SK-N-SH (cell line): ENCODE measurements around the gene ZRANB2. TPM values are rescaled to one million over a fixed set of nuclear protein-coding genes. Genes with fewer than 3 reads are reported as not detected.

Experiments
- CTCF ChIA-PET: fragments of 300-600, 350-600 bp; formaldehyde crosslinking; extraction: SDS; loops from one replicate; lab custom pipeline; 2021; lab: Yijun Ruan, JAX
- POLR2A ChIA-PET: fragments of 350-600 bp; sonication (Branson Sonifier 250); formaldehyde crosslinking; extraction: SDS; loops from one replicate; lab custom pipeline; 2020; ENCODE audit warnings: antibody characterized with exemption, inconsistent platforms; lab: Yijun Ruan, JAX
- DNase-seq: peaks from one replicate; pipeline ENCODE4 v3.0.0; 2012
- H2AFZ ChIP-seq: fragments of 200-600 bp; sonication (generic); 2 replicates; pipeline ENCODE4 v1.8.1; 2016; ENCODE audit warnings: antibody characterized with exemption, mild to moderate bottlenecking, low read depth
- H3F3A ChIP-seq: fragments of 200-600 bp; sonication (generic); replicated peaks from 2 replicates; pipeline ENCODE3; 2016; ENCODE audit warnings: antibody characterized with exemption, mild to moderate bottlenecking; ENCODE audit not compliant: insufficient read depth
- H3K27ac ChIP-seq, 2 experiments: fragments of 200-500 bp in 1 of 2; fragments of 200-600 bp in 1 of 2; sonication (Bioruptor generic) in 1 of 2; sonication (generic), shearing (Covaris generic) in 1 of 2; 2 replicates each; pipeline versions ENCODE4 v1.5.1 to v1.6.1; 2014 to 2016; ENCODE audit warnings: low read depth in 2 of 2, inconsistent platforms in 1 of 2, low read length in 1 of 2, mild to moderate bottlenecking in 1 of 2, mixed read lengths in 1 of 2
- H3K27me3 ChIP-seq: fragments of 200-600 bp; sonication (generic), shearing (Covaris generic); 2 replicates; pipeline ENCODE4 v1.6.1; 2016; ENCODE audit warnings: mixed run types; ENCODE audit not compliant: insufficient read depth
- H3K36me3 ChIP-seq, 2 experiments: fragments of 200-500 bp in 1 of 2; fragments of 200-600 bp in 1 of 2; sonication (Bioruptor generic) in 1 of 2; sonication (generic) in 1 of 2; replicated peaks in 1 of 2; 2 replicates each; pipeline versions ENCODE3 to v1.5.1; 2014 to 2016; ENCODE audit warnings: low read length in 1 of 2, mild to moderate bottlenecking in 1 of 2; ENCODE audit not compliant: insufficient read depth in 2 of 2, control insufficient read depth in 1 of 2
- H3K4me1 ChIP-seq, 2 experiments: fragments of 200-500 bp in 1 of 2; fragments of 200-600 bp in 1 of 2; sonication (Bioruptor generic) in 1 of 2; sonication (generic), shearing (Covaris generic) in 1 of 2; 2 replicates each; pipeline versions ENCODE4 v1.5.1 to v1.6.1; 2014 to 2016; ENCODE audit warnings: low read depth in 1 of 2, low read length in 1 of 2, mixed run types in 1 of 2; ENCODE audit not compliant: insufficient read depth in 2 of 2, control insufficient read depth in 1 of 2
- H3K4me2 ChIP-seq: fragments of 200-600 bp; sonication (generic), shearing (Covaris generic); 2 replicates; pipeline ENCODE4 v1.6.1; 2017; ENCODE audit warnings: mixed run types
- H3K4me3 ChIP-seq, 2 experiments: fragments of 200-500 bp in 1 of 2; fragments of 200-600 bp in 1 of 2; sonication (Bioruptor generic) in 1 of 2; sonication (generic), shearing (Covaris generic) in 1 of 2; 2 replicates each; pipeline versions ENCODE4 v1.5.1 to v1.8.1; 2014 to 2016; ENCODE audit warnings: low read depth in 2 of 2, inconsistent platforms in 1 of 2, low read length in 1 of 2, mild to moderate bottlenecking in 1 of 2, mixed read lengths in 1 of 2, moderate library complexity in 1 of 2
- H3K79me2 ChIP-seq: fragments of 200-600 bp; sonication (generic); 2 replicates; pipeline ENCODE4 v1.8.1; 2017; ENCODE audit warnings: mild to moderate bottlenecking; ENCODE audit not compliant: insufficient read depth
- H3K9ac ChIP-seq: fragments of 200-600 bp; sonication (generic); 2 replicates; pipeline ENCODE4 v1.6.1; 2017; ENCODE audit warnings: mixed run types
- H3K9me2 ChIP-seq: fragments of 200-600 bp; sonication (generic); 2 replicates; pipeline ENCODE4 v1.6.1; 2017; ENCODE audit warnings: mixed run types
- H3K9me3 ChIP-seq: fragments of 200-600 bp; sonication (generic); 2 replicates; pipeline ENCODE4 v1.6.1; 2017; ENCODE audit warnings: mixed run types, mild to moderate bottlenecking, moderate library complexity
- H4K20me1 ChIP-seq: fragments of 200-600 bp; sonication (generic); 2 replicates; pipeline ENCODE4 v1.6.1; 2017; ENCODE audit warnings: mild to moderate bottlenecking, mixed run types; ENCODE audit not compliant: insufficient read depth
- CHD2 ChIP-seq: fragments of 150-350 bp; IDR thresholded peaks from 2 replicates; pipeline ENCODE4 v1.6.1; 2018; ENCODE audit warnings: low read length; ENCODE audit not compliant: partially characterized antibody
- ELF1 ChIP-seq: IDR thresholded peaks from 2 replicates; pipeline ENCODE4 v1.4.0; 2012
- EP300 ChIP-seq, 2 experiments: IDR thresholded peaks; 2 replicates each; pipeline versions ENCODE4 v1.4.0 to v1.6.1; 2012; ENCODE audit warnings: borderline replicate concordance in 1 of 2, low read depth in 1 of 2, low read length in 1 of 2
- EZH2phosphoT487 ChIP-seq: fragments of 200-600 bp; sonication (generic); IDR thresholded peaks from 2 replicates; pipeline ENCODE4 v1.6.1; 2017; ENCODE audit warnings: low read depth, mixed run types, mild to moderate bottlenecking, antibody characterized with exemption, moderate library complexity, borderline replicate concordance
- FOXJ3 ChIP-seq: sonication (generic); formaldehyde crosslinking; IDR thresholded peaks from 2 replicates; pipeline ENCODE4 v1.5.1; 2020; ENCODE audit warnings: mild to moderate bottlenecking, missing genetic modification reagents
- GABPA ChIP-seq: IDR thresholded peaks from 2 replicates; pipeline ENCODE4 v1.4.0; 2012; ENCODE audit warnings: low read depth, mild to moderate bottlenecking
- JUND ChIP-seq: IDR thresholded peaks from 2 replicates; pipeline ENCODE4 v1.4.0; 2012
- MEF2A ChIP-seq: IDR thresholded peaks from 2 replicates; pipeline ENCODE4 v1.4.0; 2012; ENCODE audit warnings: low read depth, borderline replicate concordance
- NFIC ChIP-seq: IDR thresholded peaks from 2 replicates; pipeline ENCODE4 v1.4.0; 2012; ENCODE audit warnings: borderline replicate concordance
- NRF1 ChIP-seq: IDR thresholded peaks from 2 replicates; pipeline ENCODE4 v1.6.1; 2012; ENCODE audit warnings: low read depth, mild to moderate bottlenecking, low read length
- RAD21 ChIP-seq: IDR thresholded peaks from 2 replicates; pipeline ENCODE4 v1.6.1; 2012; ENCODE audit warnings: mild to moderate bottlenecking, low read length
- RCOR1 ChIP-seq: fragments of 150-350 bp; IDR thresholded peaks from 2 replicates; pipeline ENCODE4 v1.6.1; 2017; ENCODE audit warnings: antibody characterized with exemption, low read length
- REST ChIP-seq: IDR thresholded peaks from 2 replicates; pipeline ENCODE4 v1.6.1; 2012; ENCODE audit warnings: mild to moderate bottlenecking, low read depth, low read length, moderate library complexity
- RFX5 ChIP-seq: IDR thresholded peaks from 2 replicates; pipeline ENCODE4 v1.6.1; 2012; ENCODE audit warnings: mild to moderate bottlenecking, improper control_type of control experiment, low read length
- RXRA ChIP-seq: IDR thresholded peaks from 2 replicates; pipeline ENCODE4 v1.4.0; 2012; ENCODE audit warnings: low read depth, mild to moderate bottlenecking, borderline replicate concordance
- SIN3A ChIP-seq: IDR thresholded peaks from 2 replicates; pipeline ENCODE4 v1.6.1; 2012; ENCODE audit warnings: low read depth, mild to moderate bottlenecking, low read length, moderate library complexity, borderline replicate concordance
- TCF12 ChIP-seq: IDR thresholded peaks from 2 replicates; pipeline ENCODE4 v1.4.0; 2012
- TEAD4 ChIP-seq: IDR thresholded peaks from 2 replicates; pipeline ENCODE4 v1.4.0; 2012; ENCODE audit warnings: mild to moderate bottlenecking, borderline replicate concordance; ENCODE audit not compliant: insufficient read depth
- USF2 ChIP-seq: fragments of 150-350 bp; IDR thresholded peaks from 2 replicates; pipeline ENCODE4 v1.6.1; 2017; ENCODE audit warnings: antibody characterized with exemption, low read length, low read depth, borderline replicate concordance
- YY1 ChIP-seq: IDR thresholded peaks from 2 replicates; pipeline ENCODE4 v1.4.0; 2012; ENCODE audit warnings: low read depth, mild to moderate bottlenecking
- WGBS: methylation state at CpG from one replicate; pipeline ENCODE4 v1.1.6; 2017; ENCODE audit warnings: low lambda C conversion rate; 5-methylcytosine and 5-hydroxymethylcytosine counted together
- polyA plus RNA-seq, 3 experiments: library from polyadenylated mRNA; depleted of rRNA; stranded (reverse); fragments of >200 nt; gene quantifications; 2 replicates each; pipeline ENCODE4 v1.2.3, GENCODE V29; 2012
- TF ChIP-seq, protein P1 (sequence below): IDR thresholded peaks from 2 replicates; pipeline ENCODE4; 2012
- TF ChIP-seq, protein P2 (sequence below): IDR thresholded peaks from 2 replicates; pipeline ENCODE4 v1.4.0; 2012; ENCODE audit warnings: low read depth, borderline replicate concordance
- TF ChIP-seq, protein P3 (sequence below): IDR thresholded peaks from 2 replicates; pipeline ENCODE4 v1.4.0; 2012; ENCODE audit warnings: low read depth, borderline replicate concordance

ZRANB2 gene
- 45.2 and 69.2 TPM in 2 replicates for polyA plus RNA-seq (2012; rRNA removed)
- polyA plus RNA-seq (2012; cell fraction: cytosol; rRNA removed), result 34.2 and 45.2 TPM in 2 replicates
- polyA plus RNA-seq (2012; cell fraction: nucleus; rRNA removed), result 85.3 and 249 TPM in 2 replicates

- peaks cover 25 to 35% of the 10 kb centered on the region in 2 experiments for H3K36me3 ChIP-seq
- H3K9me2 ChIP-seq, result no peaks in the 10 kb centered on the region
- H3K9me3 ChIP-seq, result no peaks in the 10 kb centered on the region
- H3F3A ChIP-seq, result no peaks in the 10 kb centered on the region
- peak within 1 kb of the TSS; percentile 88 for H3K4me2 ChIP-seq
- WGBS, result 0% methylated on average over 31 of the region's 33 CpGs
- peaks cover 8 to 13% of the 10 kb centered on the region in 2 experiments; a peak in 3 of 4 replicates for H3K4me1 ChIP-seq
- peak; percentile 81 for DNase-seq
- peaks cover 31% of the 10 kb centered on the region for H4K20me1 ChIP-seq
- ChIA-PET CTCF (interaction anchor here (0.7 to 2.1 kb wide), 12 partner anchors 8 to 871 kb away, joined by 3 to 11 read pairs (median 4); partner anchors contain the start of gene PTGER3), POLR2A (interaction anchor here (1.0 to 1.2 kb wide), 2 partner anchors 35 to 874 kb away, joined by 3 to 4 read pairs; no protein-coding TSS in a partner anchor)
- H2AFZ ChIP-seq, result peak within 1 kb of the TSS; percentile 95
- peak within 1 kb of the TSS; percentile 93 to 96 for H3K4me3 ChIP-seq
- H3K9ac ChIP-seq, result peak within 1 kb of the TSS; percentile 95
- peaks cover 49% of the 10 kb centered on the region for H3K79me2 ChIP-seq
- H3K27me3 ChIP-seq, result no peaks in the 10 kb centered on the region
- peak within 1 kb of the TSS; percentile 86 to 97 for H3K27ac ChIP-seq
- TF ChIP-seq TCF12 (peak; percentile 19; the same call in 1 of the 2 replicates), NFIC (no peak), EZH2phosphoT487 (no peak), SIN3A (peak; percentile 19), GABPA (peak; percentile 86), MEF2A (no peak), RFX5 (peak; percentile 55; the same call in 1 of the 2 replicates), EP300 (IDR thresholded peaks at IDR 0.05; ENCODE audit: borderline replicate concordance in 1 of 2, low read depth in 1 of 2, low read length in 1 of 2) (peak; percentile 22 to 43; a peak in 2 of 4 replicates), CHD2 (peak; percentile 63), TEAD4 (no peak), JUND (no peak), RAD21 (no peak), RCOR1 (peak; percentile 69), FOXJ3 (CRISPR knock-in tag) (no peak), YY1 (peak; percentile 85), RXRA (no peak), NRF1 (no peak), USF2 (no peak), REST (0 out of 2 replicates have a peak, but pooled peaks have one; percentile 31), ELF1 (peak; percentile 94)
- TF ChIP-seq, protein P1, sequence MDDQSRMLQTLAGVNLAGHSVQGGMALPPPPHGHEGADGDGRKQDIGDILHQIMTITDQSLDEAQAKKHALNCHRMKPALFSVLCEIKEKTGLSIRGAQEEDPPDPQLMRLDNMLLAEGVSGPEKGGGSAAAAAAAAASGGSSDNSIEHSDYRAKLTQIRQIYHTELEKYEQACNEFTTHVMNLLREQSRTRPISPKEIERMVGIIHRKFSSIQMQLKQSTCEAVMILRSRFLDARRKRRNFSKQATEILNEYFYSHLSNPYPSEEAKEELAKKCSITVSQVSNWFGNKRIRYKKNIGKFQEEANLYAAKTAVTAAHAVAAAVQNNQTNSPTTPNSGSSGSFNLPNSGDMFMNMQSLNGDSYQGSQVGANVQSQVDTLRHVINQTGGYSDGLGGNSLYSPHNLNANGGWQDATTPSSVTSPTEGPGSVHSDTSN, result 0 out of 2 replicates have a peak, but pooled peaks have one; percentile 4
- TF ChIP-seq, protein P2, sequence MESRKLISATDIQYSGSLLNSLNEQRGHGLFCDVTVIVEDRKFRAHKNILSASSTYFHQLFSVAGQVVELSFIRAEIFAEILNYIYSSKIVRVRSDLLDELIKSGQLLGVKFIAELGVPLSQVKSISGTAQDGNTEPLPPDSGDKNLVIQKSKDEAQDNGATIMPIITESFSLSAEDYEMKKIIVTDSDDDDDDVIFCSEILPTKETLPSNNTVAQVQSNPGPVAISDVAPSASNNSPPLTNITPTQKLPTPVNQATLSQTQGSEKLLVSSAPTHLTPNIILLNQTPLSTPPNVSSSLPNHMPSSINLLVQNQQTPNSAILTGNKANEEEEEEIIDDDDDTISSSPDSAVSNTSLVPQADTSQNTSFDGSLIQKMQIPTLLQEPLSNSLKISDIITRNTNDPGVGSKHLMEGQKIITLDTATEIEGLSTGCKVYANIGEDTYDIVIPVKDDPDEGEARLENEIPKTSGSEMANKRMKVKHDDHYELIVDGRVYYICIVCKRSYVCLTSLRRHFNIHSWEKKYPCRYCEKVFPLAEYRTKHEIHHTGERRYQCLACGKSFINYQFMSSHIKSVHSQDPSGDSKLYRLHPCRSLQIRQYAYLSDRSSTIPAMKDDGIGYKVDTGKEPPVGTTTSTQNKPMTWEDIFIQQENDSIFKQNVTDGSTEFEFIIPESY, result 0 out of 2 replicates have a peak, but pooled peaks have one; percentile 17
- TF ChIP-seq, protein P3, sequence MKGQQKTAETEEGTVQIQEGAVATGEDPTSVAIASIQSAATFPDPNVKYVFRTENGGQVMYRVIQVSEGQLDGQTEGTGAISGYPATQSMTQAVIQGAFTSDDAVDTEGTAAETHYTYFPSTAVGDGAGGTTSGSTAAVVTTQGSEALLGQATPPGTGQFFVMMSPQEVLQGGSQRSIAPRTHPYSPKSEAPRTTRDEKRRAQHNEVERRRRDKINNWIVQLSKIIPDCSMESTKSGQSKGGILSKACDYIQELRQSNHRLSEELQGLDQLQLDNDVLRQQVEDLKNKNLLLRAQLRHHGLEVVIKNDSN, result no peak; the same call in 1 of the 2 replicates
Measured at GRCh38 chr1:71080739-71081696, at the start of gene ZRANB2. TSS of gene ZRANB2 (minus strand) at chr1:71081035. CDS start at chr1:71080995, 40 bp downstream.
